GM23338 (cell line): ENCODE measurements around the gene GCN1. TPM values are rescaled to one million over a fixed set of nuclear protein-coding genes. Genes with fewer than 3 reads are reported as not detected.

Experiments used
- ATAC-seq: fragments of 200-7000 bp; cut with Tn5 transposase; 3 replicates; pipeline ENCODE4 v1.9.1; 2020
- DNase-seq: peaks from one replicate; pipeline ENCODE4 v3.0.0-alpha.2; 2015; ENCODE audit warnings: low spot score
- H2AFZ ChIP-seq: fragments of 200-600 bp; sonication (generic); 2 replicates; pipeline ENCODE4 v1.8.0; 2016; ENCODE audit warnings: antibody characterized with exemption, mild to moderate bottlenecking, moderate library complexity
- H3F3A ChIP-seq: fragments of 200-600 bp; sonication (generic); replicated peaks from 2 replicates; pipeline ENCODE4 v1.8.0; 2017; ENCODE audit warnings: antibody characterized with exemption, mixed run types, low read depth
- H3K27ac ChIP-seq: fragments of 200-600 bp; sonication (generic); 2 replicates; pipeline ENCODE4 v1.6.1; 2016; ENCODE audit warnings: low read depth
- H3K27me3 ChIP-seq: fragments of 200-600 bp; sonication (generic); 2 replicates; pipeline ENCODE4 v1.8.0; 2016; ENCODE audit warnings: mild to moderate bottlenecking, mixed run types, moderate library complexity; ENCODE audit not compliant: insufficient read depth
- H3K36me3 ChIP-seq: fragments of 200-600 bp; sonication (generic); 2 replicates; pipeline ENCODE4 v1.8.0; 2016; ENCODE audit warnings: mild to moderate bottlenecking; ENCODE audit not compliant: insufficient read depth
- H3K4me1 ChIP-seq: fragments of 200-600 bp; sonication (generic); 2 replicates; pipeline ENCODE4 v1.8.0; 2016; ENCODE audit warnings: mild to moderate bottlenecking, moderate library complexity; ENCODE audit not compliant: insufficient read depth
- H3K4me2 ChIP-seq: fragments of 200-600 bp; sonication (generic); 2 replicates; pipeline ENCODE4 v1.7.1; 2017; ENCODE audit warnings: mixed run types
- H3K4me3 ChIP-seq: fragments of 200-600 bp; sonication (generic); 2 replicates; pipeline ENCODE4 v1.6.1; 2016; ENCODE audit warnings: mixed run types
- H3K79me2 ChIP-seq: fragments of 200-600 bp; sonication (generic); replicated peaks from 2 replicates; pipeline ENCODE4 v1.8.0; 2017; ENCODE audit warnings: mild to moderate bottlenecking; ENCODE audit not compliant: insufficient read depth
- H3K9me2 ChIP-seq: fragments of 200-600 bp; sonication (generic); 2 replicates; pipeline ENCODE4 v1.8.0; 2017; ENCODE audit not compliant: insufficient read depth
- H4K20me1 ChIP-seq: fragments of 200-600 bp; sonication (generic); replicated peaks from 2 replicates; pipeline ENCODE4 v1.8.0; 2017; ENCODE audit warnings: mild to moderate bottlenecking; ENCODE audit not compliant: insufficient read depth
- H3K27ac Mint-ChIP-seq: 2 replicates; pipeline ENCODE4 v1.8.0; 2020; ENCODE audit warnings: inconsistent platforms, mild to moderate bottlenecking, moderate library complexity, mixed read lengths
- H3K27me3 Mint-ChIP-seq: 3 replicates; pipeline ENCODE4 v1.8.0; 2022; ENCODE audit warnings: low read depth, mild to moderate bottlenecking, moderate library complexity, mixed read lengths, inconsistent platforms; ENCODE audit not compliant: insufficient read depth, poor library complexity
- H3K36me3 Mint-ChIP-seq: 3 replicates; pipeline ENCODE4 v1.8.0; 2021; ENCODE audit warnings: low read depth, mild to moderate bottlenecking, inconsistent platforms, moderate library complexity, mixed read lengths
- H3K4me1 Mint-ChIP-seq: 3 replicates; pipeline ENCODE4 v1.8.0; 2020; ENCODE audit warnings: mild to moderate bottlenecking, inconsistent platforms, mixed read lengths
- H3K4me3 Mint-ChIP-seq: 3 replicates; pipeline ENCODE4 v1.8.0; 2021; ENCODE audit warnings: moderate library complexity, mild to moderate bottlenecking, inconsistent platforms, mixed read lengths
- H3K9me3 Mint-ChIP-seq: 3 replicates; pipeline ENCODE4 v1.8.0; 2020; ENCODE audit warnings: moderate library complexity, mild to moderate bottlenecking, inconsistent platforms, mixed read lengths
- CREB1 ChIP-seq: fragments of 250-450 bp; sonication (Bioruptor Pico); IDR thresholded peaks from 2 replicates; pipeline ENCODE4 v1.5.0; 2020; ENCODE audit warnings: low read depth, mild to moderate bottlenecking, moderate library complexity
- CTCF ChIP-seq, 2 experiments: fragments of 200-600 bp in 1 of 2; sonication (generic) in 1 of 2; conservative IDR thresholded peaks; 2 replicates each; pipeline versions ENCODE4 v1.5.1 to v1.6.1; 2016 to 2017; ENCODE audit warnings: antibody characterized with exemption in 2 of 2, low read depth in 2 of 2, mild to moderate bottlenecking in 2 of 2, moderate library complexity in 1 of 2
- ETS1 ChIP-seq: IDR thresholded peaks from 2 replicates; pipeline ENCODE4 v1.6.1; 2016; ENCODE audit warnings: antibody characterized with exemption
- EZH2 ChIP-seq: fragments of 200-600 bp; sonication (generic); IDR thresholded peaks from one replicate; pipeline ENCODE4 v1.8.0; 2017; ENCODE audit warnings: antibody characterized with exemption, mild to moderate bottlenecking, low read depth; ENCODE audit not compliant: unreplicated experiment
- EZH2phosphoT487 ChIP-seq: fragments of 200-600 bp; sonication (generic); IDR thresholded peaks from one replicate; pipeline ENCODE4 v1.8.1; 2018; ENCODE audit warnings: antibody characterized with exemption; ENCODE audit not compliant: unreplicated experiment
- JUNB ChIP-seq: IDR thresholded peaks from one replicate; pipeline ENCODE4 v1.6.1; 2016; ENCODE audit warnings: antibody characterized with exemption; ENCODE audit not compliant: unreplicated experiment
- NANOG ChIP-seq: IDR thresholded peaks from 2 replicates; pipeline ENCODE4 v1.6.1; 2016; ENCODE audit warnings: antibody characterized with exemption, borderline replicate concordance
- POLR2AphosphoS5 ChIP-seq: IDR thresholded peaks from 2 replicates; pipeline ENCODE4 v1.6.1; 2016; ENCODE audit warnings: antibody characterized with exemption, low read depth
- REST ChIP-seq: IDR thresholded peaks from one replicate; pipeline ENCODE4 v1.6.1; 2018; ENCODE audit warnings: antibody characterized with exemption; ENCODE audit not compliant: unreplicated experiment
- STAT1 ChIP-seq: IDR thresholded peaks from one replicate; pipeline ENCODE4 v1.6.1; 2016; ENCODE audit warnings: antibody characterized with exemption; ENCODE audit not compliant: unreplicated experiment
- ZNF114 ChIP-seq: fragments of 250-450 bp; sonication (Bioruptor Pico); IDR thresholded peaks from 2 replicates; pipeline ENCODE4 v1.5.0; 2020; ENCODE audit warnings: mild to moderate bottlenecking, moderate library complexity
- ZNF331 ChIP-seq: fragments of 250-450 bp; sonication (Bioruptor Pico); IDR thresholded peaks from 2 replicates; pipeline ENCODE4 v1.5.0; 2020; ENCODE audit warnings: low read depth, mild to moderate bottlenecking, moderate library complexity
- polyA plus RNA-seq: library from polyadenylated mRNA; unstranded; fragments of >200 nt; fragmentation: Nextera tagmentation; extraction: Ambion mirVana; gene quantifications from 2 replicates; pipeline ENCODE4 v1.2.1, GENCODE V29; 2016
- total RNA-seq: library from RNA; depleted of rRNA; stranded (reverse); fragments of >200 nt; shearing (Covaris generic); gene quantifications from 2 replicates; pipeline ENCODE4 v1.2.3, GENCODE V29; 2014

Gene GCN1
- total and polyA plus RNA-seq, 2 experiments from 2014 or later, result 18.0 to 177 TPM

- TF ChIP-seq REST (no peak), CTCF (conservative IDR thresholded peaks at IDR 0.05; ENCODE audit: low read depth in 2 of 2) (no peak), EZH2phosphoT487 (no peak)
These were observed 45.9 kb upstream of the GCN1 start (continued) for GRCh38 chr12:120240495-120240833.

- H3K9me2 ChIP-seq, result no peaks in the 10 kb centered on the region
- H3K9me3 Mint-ChIP-seq, result no peaks in the 10 kb centered on the region
- DNase-seq (no peak), ATAC-seq (no peak)
- peaks cover 27% of the 10 kb centered on the region for H3K4me1 ChIP-seq
- H4K20me1 ChIP-seq, result peaks cover 28% of the 10 kb centered on the region
- peaks cover 52% of the 10 kb centered on the region for H3K4me1 Mint-ChIP-seq
- no peak overlapping the region for H3K4me3 Mint-ChIP-seq
- H3K4me2 ChIP-seq, result no peak overlapping the region
- no peak overlapping the region for H3K4me3 ChIP-seq
- H3K27ac Mint-ChIP-seq, result no peak overlapping the region
- 0 out of 2 replicates have a peak, but pooled peaks cover 5% of the 10 kb centered on the region for H3F3A ChIP-seq
- H3K27ac ChIP-seq, result no peak overlapping the region
- H2AFZ ChIP-seq, result no peak overlapping the region
- no peaks in the 10 kb centered on the region for H3K27me3 ChIP-seq
- no peaks in the 10 kb centered on the region; the same call in 1 of the 2 replicates for H3K36me3 ChIP-seq
- H3K79me2 ChIP-seq, result peaks cover 92% of the 10 kb centered on the region
- peaks cover 10% of the 10 kb centered on the region for H3K27me3 Mint-ChIP-seq
- no peaks in the 10 kb centered on the region; the same call in 2 of the 3 replicates for H3K36me3 Mint-ChIP-seq
- TF ChIP-seq EZH2phosphoT487, result no peak
- TF ChIP-seq CTCF (conservative IDR thresholded peaks at IDR 0.05; ENCODE audit: low read depth in 2 of 2), result no peak
- no peak for TF ChIP-seq CREB1 (CRISPR knock-in tag)
- TF ChIP-seq ZNF331 (CRISPR knock-in tag), result no peak
- TF ChIP-seq ETS1, result no peak
- TF ChIP-seq NANOG, result no peak
- no peak for TF ChIP-seq REST
- TF ChIP-seq POLR2AphosphoS5, result no peak
- no peak for TF ChIP-seq STAT1
- TF ChIP-seq EZH2, result no peak
- TF ChIP-seq ZNF114 (CRISPR knock-in tag), result no peak
- no peak for TF ChIP-seq JUNB
These were observed 45.4 kb upstream of the GCN1 start for GRCh38 chr12:120239776-120240494.
